Activated naive CD8-positive, alpha-beta T cell (primary cell): ENCODE data around the gene SELENOO.
A peak's percentile ranks its signal among the peaks of the same experiment; 100 is the strongest.

Source experiments
- H3K27ac Mint-ChIP-seq: one replicate; pipeline ENCODE4 v1.8.0; 2021; ENCODE audit warnings: mixed read lengths
- H3K27me3 Mint-ChIP-seq: one replicate; pipeline ENCODE4 v1.8.0; 2021; ENCODE audit warnings: mixed read lengths
- H3K36me3 Mint-ChIP-seq: one replicate; pipeline ENCODE4 v1.8.0; 2021; ENCODE audit warnings: mixed read lengths
- H3K4me1 Mint-ChIP-seq: one replicate; pipeline ENCODE4 v1.8.0; 2021; ENCODE audit warnings: low read depth, mixed read lengths
- H3K4me3 Mint-ChIP-seq: one replicate; pipeline ENCODE4 v1.8.0; 2021; ENCODE audit warnings: mild to moderate bottlenecking, mixed read lengths
- H3K9me3 Mint-ChIP-seq: one replicate; pipeline ENCODE4 v1.8.0; 2021; ENCODE audit warnings: low read depth, mixed read lengths

The SELENOO gene

GRCh38 chr22:50178871-50179869 is 21.6 kb upstream of the SELENOO start:
- no peak overlapping the region for H3K4me3 Mint-ChIP-seq
- H3K36me3 Mint-ChIP-seq = no peaks in the 10 kb centered on the region
- H3K27me3 Mint-ChIP-seq = peaks cover 6% of the 10 kb centered on the region
- no peak overlapping the region for H3K27ac Mint-ChIP-seq
- H3K4me1 Mint-ChIP-seq = peaks cover 6% of the 10 kb centered on the region
- no peaks in the 10 kb centered on the region for H3K9me3 Mint-ChIP-seq

- peaks cover 6% of the 10 kb centered on the region for H3K27me3 Mint-ChIP-seq
- no peak overlapping the region for H3K27ac Mint-ChIP-seq
- H3K9me3 Mint-ChIP-seq = no peaks in the 10 kb centered on the region
- no peaks in the 10 kb centered on the region for H3K36me3 Mint-ChIP-seq
- H3K4me3 Mint-ChIP-seq = no peak overlapping the region
- H3K4me1 Mint-ChIP-seq = peaks cover 6% of the 10 kb centered on the region
These were observed 20.7 kb upstream of the SELENOO start for GRCh38 chr22:50179937-50180726.

- Mint-ChIP-seq H3K4me1 (peaks cover 9% of the 10 kb centered on the region), H3K4me3 (no peak overlapping the region), H3K36me3 (no peaks in the 10 kb centered on the region), H3K27me3 (peaks cover 6% of the 10 kb centered on the region), H3K9me3 (no peaks in the 10 kb centered on the region), H3K27ac (no peak overlapping the region)
These were observed 19.9 kb upstream of the SELENOO start for GRCh38 chr22:50180727-50181521.

- H3K4me3 Mint-ChIP-seq = no peak overlapping the region
- peaks cover 4% of the 10 kb centered on the region for H3K27me3 Mint-ChIP-seq
- H3K36me3 Mint-ChIP-seq = peaks cover 2% of the 10 kb centered on the region
- H3K9me3 Mint-ChIP-seq = no peaks in the 10 kb centered on the region
- H3K4me1 Mint-ChIP-seq = peaks cover 15% of the 10 kb centered on the region
- no peak overlapping the region for H3K27ac Mint-ChIP-seq
These were observed 18.4 kb upstream of the SELENOO start for GRCh38 chr22:50182176-50183081.

GRCh38 chr22:50183141-50183971 is 17.5 kb upstream of the SELENOO start:
- H3K27me3 Mint-ChIP-seq = peaks cover 3% of the 10 kb centered on the region
- H3K4me3 Mint-ChIP-seq = peak overlapping the region; percentile 59
- H3K4me1 Mint-ChIP-seq = peaks cover 18% of the 10 kb centered on the region
- H3K27ac Mint-ChIP-seq = no peak overlapping the region
- peaks cover 2% of the 10 kb centered on the region for H3K36me3 Mint-ChIP-seq
- no peaks in the 10 kb centered on the region for H3K9me3 Mint-ChIP-seq

- Mint-ChIP-seq H3K27me3 (peaks cover 3% of the 10 kb centered on the region), H3K9me3 (no peaks in the 10 kb centered on the region), H3K36me3 (peaks cover 2% of the 10 kb centered on the region), H3K27ac (no peak overlapping the region), H3K4me3 (peak overlapping the region; percentile 72), H3K4me1 (peaks cover 24% of the 10 kb centered on the region)
These were observed 16.6 kb upstream of the SELENOO start for GRCh38 chr22:50184004-50184901.

- peaks cover 27% of the 10 kb centered on the region for H3K4me1 Mint-ChIP-seq
These were observed 15.9 kb upstream of the SELENOO start for GRCh38 chr22:50184902-50185374.

GRCh38 chr22:50185375-50186087 is 15.3 kb upstream of the SELENOO start, which contains the start of gene TRABD:
TSS of gene TRABD (plus strand) at chr22:50185913. CDS start at chr22:50193061, 7,148 bp downstream.
- Mint-ChIP-seq H3K36me3 (peaks cover 2% of the 10 kb centered on the region), H3K27ac (peak within 1 kb of the TSS; percentile 93), H3K9me3 (no peaks in the 10 kb centered on the region), H3K4me1 (peaks cover 28% of the 10 kb centered on the region), H3K4me3 (peak within 1 kb of the TSS; percentile 96), H3K27me3 (no peaks in the 10 kb centered on the region)

More at GRCh38 chr22:50184902-50185374, 15.9 kb upstream of the SELENOO start:
- Mint-ChIP-seq H3K4me3 (peak overlapping the region; percentile 72), H3K36me3 (peaks cover 2% of the 10 kb centered on the region), H3K27ac (no peak overlapping the region), H3K9me3 (no peaks in the 10 kb centered on the region), H3K27me3 (no peaks in the 10 kb centered on the region)

- peak overlapping the region; percentile 93 for H3K27ac Mint-ChIP-seq
- H3K27me3 Mint-ChIP-seq = no peaks in the 10 kb centered on the region
- peaks cover 2% of the 10 kb centered on the region for H3K36me3 Mint-ChIP-seq
- H3K4me3 Mint-ChIP-seq = peak overlapping the region; percentile 96
- H3K4me1 Mint-ChIP-seq = peaks cover 31% of the 10 kb centered on the region
- no peaks in the 10 kb centered on the region for H3K9me3 Mint-ChIP-seq
These were observed 14.6 kb upstream of the SELENOO start for GRCh38 chr22:50186181-50186714.

GRCh38 chr22:50186761-50187523 is 13.9 kb upstream of the SELENOO start:
- H3K27me3 Mint-ChIP-seq = no peaks in the 10 kb centered on the region
- H3K36me3 Mint-ChIP-seq = peaks cover 2% of the 10 kb centered on the region
- peak overlapping the region; percentile 96 for H3K4me3 Mint-ChIP-seq
- H3K27ac Mint-ChIP-seq = peak overlapping the region; percentile 93
- no peaks in the 10 kb centered on the region for H3K9me3 Mint-ChIP-seq
- peaks cover 38% of the 10 kb centered on the region for H3K4me1 Mint-ChIP-seq

- H3K4me1 Mint-ChIP-seq = peaks cover 47% of the 10 kb centered on the region
- peak overlapping the region; percentile 35 for H3K4me3 Mint-ChIP-seq
- peaks cover 2% of the 10 kb centered on the region for H3K36me3 Mint-ChIP-seq
- no peak overlapping the region for H3K27ac Mint-ChIP-seq
- no peaks in the 10 kb centered on the region for H3K9me3 Mint-ChIP-seq
- H3K27me3 Mint-ChIP-seq = no peaks in the 10 kb centered on the region
These were observed 12.5 kb upstream of the SELENOO start for GRCh38 chr22:50188356-50188755.
